GM12878 (cell line): ENCODE data around the gene STARD3. TPM values are rescaled to one million over a fixed set of nuclear protein-coding genes. Genes with fewer than 3 reads are reported as not detected.

Source experiments
- ATAC-seq: fragments of 200-7000 bp; cut with Tn5 transposase; 3 replicates; pipeline ENCODE4 v1.9.1; 2020; ENCODE audit warnings: mild to moderate bottlenecking, moderate library complexity
- BruUV-seq: library from RNA; stranded (reverse); fragments of 400-500 nt; replicated peaks from 2 replicates; lab custom pipeline; 2021; lab: Mats Ljungman, UMichigan
- CTCF ChIA-PET: fragments of 300-600 bp; sonication (Branson Sonifier 250); formaldehyde crosslinking; extraction: SDS; loops from one replicate; lab custom pipeline; 2021; ENCODE audit warnings: inconsistent platforms; lab: Yijun Ruan, JAX
- POLR2A ChIA-PET: fragments of 350-600 bp; formaldehyde crosslinking; extraction: SDS; loops from one replicate; lab custom pipeline; 2021; ENCODE audit warnings: inconsistent platforms; lab: Charles Lee
- RAD21 ChIA-PET: fragments of 300-600 bp; sonication (Branson Sonifier 250); formaldehyde crosslinking; loops from one replicate; lab custom pipeline; 2023; ENCODE audit warnings: antibody characterized with exemption; ENCODE audit not compliant: unreplicated experiment; lab: Charles Lee
- SMC1A ChIA-PET: fragments of 300-600 bp; sonication (Branson Sonifier 250); formaldehyde crosslinking; loops from one replicate; lab custom pipeline; 2023; ENCODE audit not compliant: unreplicated experiment, uncharacterized antibody; lab: Charles Lee
- DNase-seq: peaks from one replicate; pipeline ENCODE4 v3.0.0-alpha.2; 2011; ENCODE audit warnings: low read depth, low spot score
- FAIRE-seq: peaks from 3 replicates; lab custom pipeline; 2011; peaks lifted over from hg19 to GRCh38; lab: Jason Lieb, UNC
- H2AFZ ChIP-seq: 2 replicates; pipeline ENCODE4 v1.6.0; 2011; ENCODE audit warnings: low read depth, low read length, control low read depth; ENCODE audit not compliant: control insufficient read depth
- H3K27ac ChIP-seq: 2 replicates; pipeline ENCODE4 v1.5.1; 2011; ENCODE audit warnings: control low read depth; ENCODE audit not compliant: control insufficient read depth, insufficient read depth
- H3K27me3 ChIP-seq, 2 experiments: replicated peaks in 1 of 2; 2 replicates each; pipeline versions ENCODE4 v1.6.0 to v1.6.1; 2011; ENCODE audit warnings: low read length in 1 of 2; ENCODE audit not compliant: control insufficient read depth in 2 of 2, insufficient read depth in 2 of 2
- H3K36me3 ChIP-seq, 2 experiments: 2 replicates each; pipeline ENCODE4 v1.5.1; 2011; ENCODE audit warnings: low read length in 1 of 2; ENCODE audit not compliant: control insufficient read depth in 2 of 2, insufficient read depth in 2 of 2
- H3K4me1 ChIP-seq: 2 replicates; pipeline ENCODE4 v1.6.1; 2011; ENCODE audit warnings: mild to moderate bottlenecking, low read length, moderate library complexity, mixed read lengths; ENCODE audit not compliant: control insufficient read depth, insufficient read depth
- H3K4me2 ChIP-seq: 2 replicates; pipeline ENCODE4 v1.6.0; 2011; ENCODE audit warnings: control low read depth; ENCODE audit not compliant: control insufficient read depth, insufficient read depth
- H3K4me3 ChIP-seq: fragments of 200-600 bp; sonication (generic); 2 replicates; pipeline ENCODE4 v1.5.1; 2016
- H3K79me2 ChIP-seq: 2 replicates; pipeline ENCODE4 v1.6.0; 2011; ENCODE audit warnings: low read length; ENCODE audit not compliant: control insufficient read depth, insufficient read depth
- H3K9ac ChIP-seq: 2 replicates; pipeline ENCODE4 v1.8.0; 2011; ENCODE audit warnings: low read length, control low read depth, mixed read lengths; ENCODE audit not compliant: control insufficient read depth, insufficient read depth
- H3K9me3 ChIP-seq: replicated peaks from 3 replicates; pipeline ENCODE4 v1.5.1; 2011; ENCODE audit warnings: mild to moderate bottlenecking, low read length; ENCODE audit not compliant: control insufficient read depth, insufficient read depth
- H4K20me1 ChIP-seq: 2 replicates; pipeline ENCODE4 v1.6.0; 2011; ENCODE audit not compliant: control insufficient read depth, insufficient read depth
- BCL11A ChIP-seq: IDR thresholded peaks from 2 replicates; pipeline ENCODE4 v1.6.1; 2011; ENCODE audit warnings: low read depth, low read length
- CHD4 ChIP-seq: fragments of 200-600 bp; sonication (generic); IDR thresholded peaks from 2 replicates; pipeline ENCODE4 v1.6.1; 2016; ENCODE audit warnings: mild to moderate bottlenecking
- EGR1 ChIP-seq, 2 experiments: IDR thresholded peaks; 1 replicate in 1 of 2; 2 replicates in 1 of 2; pipeline ENCODE4 v1.6.1; 2011 to 2012; ENCODE audit warnings: low read depth in 2 of 2, low read length in 2 of 2, borderline replicate concordance in 1 of 2, mild to moderate bottlenecking in 1 of 2, moderate library complexity in 1 of 2
- FOS ChIP-seq: IDR thresholded peaks from 3 replicates; pipeline ENCODE4 v1.6.1; 2011; ENCODE audit warnings: borderline replicate concordance; ENCODE audit not compliant: insufficient read length; ENCODE audit errors: extremely low read depth
- IRF5 ChIP-seq: fragments of 450-650 bp; IDR thresholded peaks from 2 replicates; pipeline ENCODE4 v1.6.1; 2017; ENCODE audit warnings: borderline replicate concordance
- KLF5 ChIP-seq: fragments of 450-650 bp; IDR thresholded peaks from 2 replicates; pipeline ENCODE4 v1.6.1; 2014; ENCODE audit warnings: mild to moderate bottlenecking; ENCODE audit not compliant: partially characterized antibody
- MXI1 ChIP-seq: fragments of 150-350 bp; IDR thresholded peaks from 2 replicates; pipeline ENCODE4 v1.6.1; 2011; ENCODE audit warnings: low read depth, mild to moderate bottlenecking, inconsistent platforms, low read length, improper control_type of control experiment
- SMC3 ChIP-seq: IDR thresholded peaks from 2 replicates; pipeline ENCODE4 v1.6.1; 2011; ENCODE audit warnings: low read length, improper control_type of control experiment, borderline replicate concordance
- STAT1 ChIP-seq: fragments of 450-650 bp; conservative IDR thresholded peaks from 2 replicates; pipeline ENCODE4 v1.6.1; 2014; ENCODE audit warnings: antibody characterized with exemption, mild to moderate bottlenecking
- SUZ12 ChIP-seq: fragments of 200-600 bp; sonication (generic); IDR thresholded peaks from one replicate; pipeline ENCODE4 v1.6.1; 2018; ENCODE audit warnings: antibody characterized with exemption, mild to moderate bottlenecking; ENCODE audit not compliant: unreplicated experiment
- ZNF24 ChIP-seq: fragments of 450-650 bp; IDR thresholded peaks from 2 replicates; pipeline ENCODE4 v1.6.1; 2017; ENCODE audit warnings: antibody characterized with exemption, mild to moderate bottlenecking
- WGBS: methylation state at CpG from one replicate; pipeline ENCODE4 v1.1.6; 2016; ENCODE audit warnings: low lambda C conversion rate; ENCODE audit not compliant: insufficient replicate concordance, insufficient coverage; ENCODE audit errors: missing lambda C conversion rate; 5-methylcytosine and 5-hydroxymethylcytosine counted together
- in situ Hi-C: fragments of 300-500 bp; cut with MboI; formaldehyde crosslinking; loops from 9 replicates; pipeline ENCODE4 v1.14.3; 2018; ENCODE audit warnings: mixed read lengths
- intact Hi-C: fragments of 100-400 bp; cut with micrococcal nuclease; formaldehyde crosslinking; loops from one replicate; pipeline ENCODE4 v1.14.2; 2022; ENCODE audit not compliant: unreplicated experiment
- polyA plus RNA-seq, 11 experiments: library from polyadenylated mRNA; depleted of rRNA in 4 of 11; unstranded in 6 of 11; stranded (reverse) in 5 of 11; fragments of >200 nt; fragmentation: Nextera tagmentation in 4 of 11; fragmentation: Illumina TruSeq in 1 of 11; extraction: Ambion mirVana in 4 of 11; extraction: Trizol in 1 of 11; gene quantifications; 1 replicate in 1 of 11; 2 replicates in 10 of 11; pipeline versions ENCODE4 v1.2.1 to v1.2.3, GENCODE V29; 2011 to 2016; ENCODE audit warnings: inconsistent platforms in 2 of 11, missing spikeins in 2 of 11, low read depth in 1 of 11
- total RNA-seq, 4 experiments: library from RNA; depleted of rRNA in 3 of 4; stranded (reverse); fragments of >200 nt in 3 of 4; fragmentation: Illumina TruSeq in 1 of 4; extraction: Trizol in 1 of 4; gene quantifications; 2 replicates each; pipeline versions ENCODE4 v1.2.1 to v1.2.3, GENCODE V29; 2013 to 2021

Gene STARD3
- total and polyA plus RNA-seq, 10 of the 15 experiments (the other 5 are each of a cell fraction or from before 2014, with no cell fraction given) = 0.08 to 62.7 (median 27.5) TPM

GRCh38 chr17:39596543-39597267, 40.2 kb upstream of the STARD3 start:
- FAIRE-seq (no peak), DNase-seq (no peak), ATAC-seq (no peak)
- CTCF ChIA-PET = no interaction called here
- H3K9me3 ChIP-seq = no peaks in the 10 kb centered on the region
- in situ Hi-C loops = no loop called here
- H3K4me1 ChIP-seq = no peaks in the 10 kb centered on the region
- H3K27me3 ChIP-seq = peaks cover 32 to 33% of the 10 kb centered on the region in 2 experiments
- RAD21 ChIA-PET = interaction anchor here (1.4 kb wide), 1 partner anchor 47 kb away, joined by 4 read pairs; no protein-coding TSS in a partner anchor
- no TSS peak for BruUV-seq
- no peaks in the 10 kb centered on the region for H3K36me3 ChIP-seq
- H3K4me2 ChIP-seq = no peak overlapping the region
- no peak overlapping the region for H2AFZ ChIP-seq
- WGBS = 31% methylated on average over 31 of the region's 47 CpGs
- H3K27ac ChIP-seq = no peak overlapping the region
- H4K20me1 ChIP-seq = no peaks in the 10 kb centered on the region
- no peak for TF ChIP-seq KLF5
- peak; percentile 45 for TF ChIP-seq SUZ12
- TF ChIP-seq STAT1 = no peak
- TF ChIP-seq EGR1 (IDR thresholded peaks at IDR 0.05; ENCODE audit: borderline replicate concordance in 1 of 2, low read depth in 2 of 2, low read length in 2 of 2) = no peak
- no peaks in the 10 kb centered on the region for H3K79me2 ChIP-seq
- no peak overlapping the region for H3K4me3 ChIP-seq
- intact Hi-C loops = no loop called here
- POLR2A ChIA-PET = no interaction called here
- no peak overlapping the region for H3K9ac ChIP-seq
- SMC1A ChIA-PET = no interaction called here

DNA sequence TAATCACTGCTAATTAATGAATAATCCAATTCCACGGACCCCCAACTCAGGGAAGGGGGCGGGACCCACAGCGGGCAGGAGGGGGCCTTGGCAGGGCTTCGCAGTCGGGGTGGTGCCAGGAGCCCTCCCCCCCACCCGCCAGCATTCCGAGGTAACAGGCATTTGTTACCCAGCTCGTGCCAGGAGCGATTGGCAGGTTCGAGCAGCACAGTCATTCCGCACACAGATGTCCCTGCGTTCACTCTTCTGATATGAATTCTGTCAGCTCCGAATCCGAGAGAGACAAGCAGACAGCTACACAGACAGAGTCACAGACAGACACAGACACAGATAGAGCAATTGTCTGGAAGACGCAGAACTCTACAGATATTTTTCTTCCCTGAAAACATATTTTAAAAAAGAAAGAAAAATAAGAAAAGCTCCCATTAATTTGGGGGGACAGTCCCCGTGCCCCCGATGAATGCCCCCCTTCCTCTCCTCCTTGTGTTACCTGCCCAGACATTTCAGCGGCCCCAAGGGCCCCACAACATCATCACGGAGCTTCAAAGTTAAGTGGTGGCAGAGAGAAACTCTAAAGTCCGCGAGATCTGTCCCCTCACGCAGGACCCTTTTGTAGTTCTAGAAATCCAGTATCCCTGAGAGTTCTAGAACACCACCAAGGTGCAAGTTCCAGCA, 39.4 kb upstream of the STARD3 start:
- SMC1A ChIA-PET = no interaction called here
- Histone ChIP-seq H3K4me1 (no peaks in the 10 kb centered on the region), H4K20me1 (no peaks in the 10 kb centered on the region), H3K9ac (no peak overlapping the region), H3K36me3 (no peaks in the 10 kb centered on the region), H3K4me3 (no peak overlapping the region), H3K4me2 (no peak overlapping the region), H3K27ac (no peak overlapping the region), H3K27me3 (peaks cover 35 to 37% of the 10 kb centered on the region in 2 experiments), H3K79me2 (no peaks in the 10 kb centered on the region), H2AFZ (no peak overlapping the region), H3K9me3 (no peaks in the 10 kb centered on the region)
- DNase-seq (no peak), FAIRE-seq (no peak), ATAC-seq (no peak)
- 15% methylated on average over 16 of the region's 22 CpGs for WGBS
- POLR2A ChIA-PET = no interaction called here
- intact Hi-C loops = no loop called here
- RAD21 ChIA-PET = interaction anchor here (1.4 kb wide), 1 partner anchor 48 kb away, joined by 4 read pairs; no protein-coding TSS in a partner anchor
- in situ Hi-C loops = no loop called here
- CTCF ChIA-PET = interaction anchor here (0.9 kb wide), 1 partner anchor 26 kb away, joined by 3 read pairs; no protein-coding TSS in a partner anchor
- BruUV-seq = no TSS peak
- TF ChIP-seq SMC3 (no peak), FOS (no peak), IRF5 (no peak), MXI1 (no peak), BCL11A (no peak), ZNF24 (no peak), CHD4 (no peak)
